Karpas-422 (cell line): ENCODE results near the gene ACSL6. TPM values are rescaled to one million over a fixed set of nuclear protein-coding genes. Genes with fewer than 3 reads are reported as not detected.

Experiments used
- DNase-seq: peaks from one replicate; pipeline ENCODE4 v3.0.0-alpha.2; 2015
- H2AFZ ChIP-seq: fragments of 200-600 bp; sonication (generic); 2 replicates; pipeline ENCODE4 v1.6.1; 2014; ENCODE audit warnings: antibody characterized with exemption, low read length, mixed read lengths
- H3K27ac ChIP-seq: fragments of 200-600 bp; sonication (generic); 2 replicates; pipeline ENCODE4 v1.5.1; 2014; ENCODE audit warnings: mild to moderate bottlenecking, low read length, moderate library complexity
- H3K27me3 ChIP-seq: fragments of 200-600 bp; sonication (generic); 2 replicates; pipeline ENCODE4 v1.6.1; 2014; ENCODE audit warnings: low read length, mixed read lengths
- H3K36me3 ChIP-seq: fragments of 200-600 bp; sonication (generic); 2 replicates; pipeline ENCODE4 v1.6.1; 2014; ENCODE audit warnings: low read length, mixed read lengths; ENCODE audit not compliant: insufficient read depth
- H3K4me1 ChIP-seq: fragments of 200-600 bp; sonication (generic); 2 replicates; pipeline ENCODE4 v1.6.1; 2014; ENCODE audit warnings: mild to moderate bottlenecking, low read length, mixed read lengths
- H3K4me2 ChIP-seq: fragments of 200-600 bp; sonication (generic); 2 replicates; pipeline ENCODE4 v1.6.1; 2014; ENCODE audit warnings: low read length, low read depth, mild to moderate bottlenecking; ENCODE audit not compliant: poor library complexity, severe bottlenecking
- H3K4me3 ChIP-seq: fragments of 200-600 bp; sonication (generic); 2 replicates; pipeline ENCODE4 v1.5.1; 2014; ENCODE audit warnings: mild to moderate bottlenecking, antibody characterized with exemption, low read length, mixed read lengths
- H3K79me2 ChIP-seq: fragments of 200-600 bp; sonication (generic); 2 replicates; pipeline ENCODE4 v1.6.1; 2014; ENCODE audit warnings: mild to moderate bottlenecking, low read length, mixed read lengths
- H3K9ac ChIP-seq: fragments of 200-600 bp; sonication (generic); 2 replicates; pipeline ENCODE4 v1.6.0; 2014; ENCODE audit warnings: low read length
- H3K9me2 ChIP-seq: fragments of 200-600 bp; sonication (generic), shearing (Covaris generic); replicated peaks from 2 replicates; pipeline ENCODE4 v1.6.0; 2014; ENCODE audit warnings: mild to moderate bottlenecking, low read length, moderate library complexity; ENCODE audit not compliant: insufficient read depth
- H3K9me3 ChIP-seq: fragments of 300-700, 200-600 bp; sonication (generic); 2 replicates; pipeline ENCODE4 v1.6.1; 2014; ENCODE audit warnings: low read length, mixed read lengths
- H4K20me1 ChIP-seq: fragments of 200-600 bp; sonication (generic); 2 replicates; pipeline ENCODE4 v1.6.1; 2014; ENCODE audit warnings: mild to moderate bottlenecking, antibody characterized with exemption, low read length, low read depth; ENCODE audit not compliant: insufficient read depth
- total RNA-seq: library from RNA; depleted of rRNA; stranded (reverse); fragments of >200 nt; shearing (Covaris generic); gene quantifications from 2 replicates; pipeline ENCODE4 v1.2.3, GENCODE V29; 2014; ENCODE audit warnings: low replicate concordance

Gene ACSL6
- total RNA-seq, 1 experiment from 2014 or later: not detected

DNA sequence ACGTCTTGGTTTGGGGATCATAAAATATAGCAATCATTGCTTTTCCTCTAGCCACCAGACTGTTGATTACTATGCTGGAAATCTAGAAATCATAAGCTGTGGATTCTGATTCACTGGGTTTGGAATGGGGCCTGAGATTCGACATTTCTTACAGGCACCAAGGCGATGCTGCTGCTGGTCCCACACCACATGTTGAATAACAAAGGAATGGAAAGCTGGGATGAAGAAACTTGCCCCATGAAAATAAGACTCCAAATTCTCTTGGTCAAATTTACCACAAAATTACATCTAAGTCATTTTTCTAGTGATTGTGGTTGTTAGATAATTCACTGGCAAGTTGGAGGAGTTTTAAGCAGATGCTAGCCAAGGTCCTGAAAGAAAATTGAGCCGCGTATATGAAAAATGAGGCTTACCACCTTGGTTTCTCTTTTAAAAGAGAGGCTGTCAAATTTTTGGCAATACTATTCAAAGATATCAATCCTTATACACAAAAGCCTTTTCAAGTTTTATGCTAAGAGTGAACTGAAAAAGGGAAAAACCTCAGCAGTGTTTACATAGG lies 43.0 kb downstream of the ACSL6 start:
- Histone ChIP-seq H3K4me3 (no peak overlapping the region), H3K9me2 (no peaks in the 10 kb centered on the region), H3K27me3 (peaks cover 3% of the 10 kb centered on the region; the same call in 1 of the 2 replicates), H3K9ac (no peak overlapping the region), H3K4me2 (no peak overlapping the region), H3K79me2 (no peaks in the 10 kb centered on the region), H3K9me3 (no peaks in the 10 kb centered on the region), H3K27ac (no peak overlapping the region), H2AFZ (no peak overlapping the region), H3K4me1 (no peaks in the 10 kb centered on the region), H4K20me1 (no peaks in the 10 kb centered on the region), H3K36me3 (no peaks in the 10 kb centered on the region)
- DNase-seq: no peak

GRCh38 chr5:131966551-131966950 lies 44.9 kb downstream of the ACSL6 start:
- Histone ChIP-seq H3K4me3 (no peak overlapping the region), H3K27ac (no peak overlapping the region), H3K9ac (no peak overlapping the region), H3K9me2 (no peaks in the 10 kb centered on the region), H3K4me1 (no peaks in the 10 kb centered on the region), H3K9me3 (no peaks in the 10 kb centered on the region), H4K20me1 (no peaks in the 10 kb centered on the region), H3K27me3 (peaks cover 3% of the 10 kb centered on the region; the same call in 1 of the 2 replicates), H2AFZ (no peak overlapping the region), H3K4me2 (no peak overlapping the region), H3K36me3 (no peaks in the 10 kb centered on the region), H3K79me2 (no peaks in the 10 kb centered on the region)
- no peak for DNase-seq

DNA sequence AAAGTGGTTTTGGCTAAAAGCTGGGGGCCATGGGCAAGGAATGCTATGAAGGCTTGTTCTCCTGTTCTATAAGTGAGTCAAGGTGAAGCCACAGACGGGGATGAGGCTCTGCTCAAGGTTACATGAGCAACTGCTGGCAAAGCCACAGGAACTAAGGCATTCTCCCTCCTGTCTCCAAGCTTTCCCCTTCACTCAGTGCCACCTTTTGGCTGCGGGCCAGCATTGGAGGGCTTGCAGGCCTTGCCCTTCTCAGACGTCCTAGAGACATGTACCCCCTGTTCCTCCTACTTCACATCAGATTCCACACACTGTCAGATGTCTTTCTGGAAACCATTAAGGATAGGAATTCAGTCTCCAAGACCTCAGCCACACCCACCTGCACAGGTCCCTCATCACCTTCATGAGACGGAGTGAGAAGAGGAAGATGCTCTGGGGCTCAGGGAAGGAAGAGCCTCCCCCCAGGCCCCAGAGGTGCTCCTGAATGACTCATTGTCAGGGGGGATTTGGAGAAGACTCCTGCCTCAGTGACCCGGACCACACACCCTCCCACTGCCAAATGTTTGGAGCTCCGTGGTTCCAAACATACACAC lies 45.5 kb downstream of the ACSL6 start:
- H3K36me3 ChIP-seq: no peaks in the 10 kb centered on the region
- H3K9me3 ChIP-seq: no peaks in the 10 kb centered on the region
- H3K27ac ChIP-seq: no peak overlapping the region
- no peaks in the 10 kb centered on the region for H3K9me2 ChIP-seq
- no peak overlapping the region for H3K9ac ChIP-seq
- H3K4me1 ChIP-seq: no peaks in the 10 kb centered on the region
- H2AFZ ChIP-seq: no peak overlapping the region
- no peaks in the 10 kb centered on the region for H4K20me1 ChIP-seq
- H3K27me3 ChIP-seq: peaks cover 3% of the 10 kb centered on the region; the same call in 1 of the 2 replicates
- H3K4me2 ChIP-seq: no peak overlapping the region
- H3K4me3 ChIP-seq: no peak overlapping the region
- H3K79me2 ChIP-seq: no peaks in the 10 kb centered on the region
- no peak for DNase-seq

DNA sequence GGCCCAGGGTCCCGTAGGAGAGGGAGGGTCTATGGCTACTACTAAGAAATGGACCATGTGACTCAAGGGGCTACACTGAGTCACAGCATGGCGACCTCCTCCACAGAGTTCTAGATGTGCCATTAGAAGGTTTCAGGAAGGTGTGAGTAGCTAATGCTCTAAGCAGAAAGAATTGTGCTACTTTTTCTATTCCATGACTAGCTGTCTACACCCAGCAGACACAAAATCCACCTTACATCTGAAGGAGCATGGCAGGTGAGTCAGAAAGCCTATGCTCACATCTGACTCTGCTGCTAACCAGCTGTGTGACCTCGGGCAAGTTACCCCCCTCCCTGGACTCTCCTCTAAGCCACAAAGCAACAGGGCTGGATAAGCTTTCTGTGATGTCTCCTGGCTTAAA lies 51.6 kb downstream of the ACSL6 start:
- DNase-seq: no peak
- H3K27ac ChIP-seq: no peak overlapping the region
- H3K4me3 ChIP-seq: no peak overlapping the region
- no peak overlapping the region for H3K4me2 ChIP-seq
- H3K79me2 ChIP-seq: no peaks in the 10 kb centered on the region
- no peaks in the 10 kb centered on the region for H4K20me1 ChIP-seq
- no peaks in the 10 kb centered on the region for H3K27me3 ChIP-seq
- no peaks in the 10 kb centered on the region for H3K9me3 ChIP-seq
- no peak overlapping the region for H3K9ac ChIP-seq
- no peaks in the 10 kb centered on the region for H3K36me3 ChIP-seq
- no peaks in the 10 kb centered on the region for H3K9me2 ChIP-seq
- H2AFZ ChIP-seq: no peak overlapping the region
- H3K4me1 ChIP-seq: no peaks in the 10 kb centered on the region

DNA sequence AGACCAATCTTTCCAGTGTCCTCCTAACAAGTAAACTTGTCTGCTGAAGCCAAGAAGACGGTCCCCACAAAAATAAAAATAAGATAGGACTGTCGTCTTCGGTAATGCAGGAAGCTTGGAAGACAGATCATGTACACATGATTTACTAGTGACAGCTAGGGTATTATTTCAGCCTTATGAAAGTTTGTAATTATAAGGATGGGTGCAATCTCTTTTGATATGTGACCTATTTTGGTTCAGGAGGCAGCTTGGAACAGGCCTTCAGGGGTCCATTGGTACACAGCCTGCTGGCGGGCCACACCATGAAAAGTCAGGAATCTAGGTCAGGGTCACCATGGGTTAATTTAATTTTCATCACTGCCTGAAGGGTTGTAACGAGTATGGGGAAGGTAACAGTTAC lies 52.3 kb downstream of the ACSL6 start:
- H3K4me1 ChIP-seq: no peaks in the 10 kb centered on the region
- H3K36me3 ChIP-seq: no peaks in the 10 kb centered on the region
- H3K4me2 ChIP-seq: no peak overlapping the region
- no peak overlapping the region for H3K9ac ChIP-seq
- no peaks in the 10 kb centered on the region for H4K20me1 ChIP-seq
- no peak for DNase-seq
- H3K27ac ChIP-seq: no peak overlapping the region
- H3K9me3 ChIP-seq: no peaks in the 10 kb centered on the region
- no peaks in the 10 kb centered on the region for H3K27me3 ChIP-seq
- H3K9me2 ChIP-seq: no peaks in the 10 kb centered on the region
- H3K4me3 ChIP-seq: no peak overlapping the region
- H2AFZ ChIP-seq: no peak overlapping the region
- H3K79me2 ChIP-seq: no peaks in the 10 kb centered on the region

GRCh38 chr5:131957721-131958441 lies 53.6 kb downstream of the ACSL6 start:
- H3K4me3 ChIP-seq: no peak overlapping the region
- H3K4me2 ChIP-seq: no peak overlapping the region
- H2AFZ ChIP-seq: no peak overlapping the region
- no peaks in the 10 kb centered on the region for H3K9me2 ChIP-seq
- H4K20me1 ChIP-seq: no peaks in the 10 kb centered on the region
- no peaks in the 10 kb centered on the region for H3K79me2 ChIP-seq
- H3K9me3 ChIP-seq: no peaks in the 10 kb centered on the region
- no peaks in the 10 kb centered on the region for H3K4me1 ChIP-seq
- H3K27ac ChIP-seq: no peak overlapping the region
- no peaks in the 10 kb centered on the region for H3K36me3 ChIP-seq
- H3K9ac ChIP-seq: no peak overlapping the region
- no peak for DNase-seq
- no peaks in the 10 kb centered on the region for H3K27me3 ChIP-seq

DNA sequence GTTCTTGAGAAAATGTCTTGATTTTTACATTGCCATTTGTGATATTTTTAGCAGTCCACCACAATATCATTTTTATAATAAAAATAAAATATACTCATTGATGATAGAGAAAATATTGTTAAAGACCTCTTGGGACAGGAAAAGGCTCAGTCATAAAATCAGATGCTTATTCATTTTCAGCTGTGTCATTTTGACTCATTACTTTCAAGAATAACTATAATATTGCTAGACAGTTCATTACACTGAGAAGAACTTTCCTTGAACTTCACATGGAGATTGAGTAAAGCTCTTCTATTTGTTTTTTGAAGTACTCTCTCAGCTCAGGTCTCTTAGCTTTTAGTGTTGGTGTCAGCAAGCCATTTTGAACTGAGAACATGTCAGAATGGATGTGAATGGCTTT lies 57.5 kb downstream of the ACSL6 start:
- Histone ChIP-seq H3K9me3 (no peaks in the 10 kb centered on the region), H4K20me1 (no peaks in the 10 kb centered on the region), H3K4me3 (no peak overlapping the region), H3K79me2 (no peaks in the 10 kb centered on the region), H3K4me1 (no peaks in the 10 kb centered on the region), H3K36me3 (no peaks in the 10 kb centered on the region), H3K9ac (no peak overlapping the region), H3K27me3 (no peaks in the 10 kb centered on the region), H3K4me2 (no peak overlapping the region), H2AFZ (no peak overlapping the region), H3K9me2 (no peaks in the 10 kb centered on the region), H3K27ac (no peak overlapping the region)
- DNase-seq: no peak

DNA sequence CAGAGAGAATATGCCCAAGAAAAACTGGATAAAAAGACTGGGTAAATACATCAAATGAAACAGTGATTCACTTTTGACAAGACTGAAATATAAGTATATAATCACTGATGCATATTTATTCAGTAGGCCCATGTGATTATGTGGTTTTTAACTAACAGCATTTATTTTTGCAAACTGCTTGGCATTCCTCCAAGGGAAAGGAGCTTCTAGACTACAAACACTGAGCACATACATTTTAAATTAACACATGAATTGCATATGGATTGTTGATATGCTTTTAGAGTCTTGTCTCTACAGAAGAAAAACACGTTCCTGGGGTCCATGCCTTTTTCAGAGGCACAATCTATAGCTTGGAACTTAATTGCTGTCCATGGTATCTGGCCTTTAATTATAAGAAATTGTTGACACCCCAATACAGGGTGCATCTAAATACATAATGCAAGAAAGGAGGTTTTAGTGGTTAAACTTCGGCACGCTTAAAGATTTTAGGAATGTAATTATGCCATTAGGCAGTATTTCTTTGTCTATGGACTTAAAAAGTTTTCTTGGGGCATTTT lies 59.1 kb downstream of the ACSL6 start:
- Histone ChIP-seq H3K79me2 (no peaks in the 10 kb centered on the region), H3K9me2 (no peaks in the 10 kb centered on the region), H3K27ac (no peak overlapping the region), H4K20me1 (no peaks in the 10 kb centered on the region), H2AFZ (no peak overlapping the region), H3K27me3 (no peaks in the 10 kb centered on the region), H3K36me3 (no peaks in the 10 kb centered on the region), H3K9me3 (no peaks in the 10 kb centered on the region), H3K4me1 (no peaks in the 10 kb centered on the region), H3K9ac (no peak overlapping the region), H3K4me2 (no peak overlapping the region), H3K4me3 (no peak overlapping the region)
- no peak for DNase-seq
